ENCODE data around the gene GMPS.
"Not testable (repeated sequence)": the region's sequence is repeated elsewhere in the genome, so short reads cannot be mapped to it uniquely, and the experiment has no call there.

GMPS gene

DNA sequence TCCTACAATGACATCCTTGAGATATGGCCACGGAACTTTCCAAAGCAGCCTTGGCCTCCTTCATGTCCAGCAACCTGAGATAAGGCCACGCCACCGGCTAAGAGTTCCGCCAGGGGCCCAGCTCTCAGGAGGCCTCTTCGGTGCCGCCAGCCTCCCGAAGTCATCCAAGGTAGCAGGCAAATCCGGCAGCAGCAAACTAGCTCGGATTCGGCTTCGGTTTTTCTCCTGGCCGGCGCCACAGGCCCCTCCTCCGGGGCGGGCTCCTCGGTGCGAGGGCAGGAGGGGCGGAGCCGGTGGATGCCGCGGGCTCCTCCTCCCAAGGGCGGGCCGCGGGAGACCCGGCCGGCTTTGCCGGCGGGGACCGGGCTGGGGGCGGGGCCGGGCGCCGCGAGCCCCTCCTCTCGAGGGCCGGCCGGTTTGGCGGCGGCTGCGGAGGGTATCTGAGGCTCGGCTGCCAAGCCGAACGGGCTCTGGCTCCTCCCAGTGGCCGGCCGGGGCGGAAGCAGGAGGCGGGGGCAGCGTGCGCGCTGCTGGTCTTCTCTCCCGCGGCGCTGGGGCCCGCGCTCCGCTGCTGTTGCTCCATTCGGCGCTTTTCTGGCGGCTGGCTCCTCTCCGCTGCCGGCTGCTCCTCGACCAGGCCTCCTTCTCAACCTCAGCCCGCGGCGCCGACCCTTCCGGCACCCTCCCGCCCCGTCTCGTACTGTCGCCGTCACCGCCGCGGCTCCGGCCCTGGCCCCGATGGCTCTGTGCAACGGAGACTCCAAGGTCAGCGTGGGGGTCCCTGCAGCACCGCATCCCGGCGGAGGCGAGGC, at the start of gene GMPS:
TSS of gene GMPS (plus strand) at position 518 of the 812 bp plus-strand sequence. CDS start at position 739, 221 bp downstream.
- DNase-seq (ENCODE audit: low spot score), result peak; percentile 93

DNA sequence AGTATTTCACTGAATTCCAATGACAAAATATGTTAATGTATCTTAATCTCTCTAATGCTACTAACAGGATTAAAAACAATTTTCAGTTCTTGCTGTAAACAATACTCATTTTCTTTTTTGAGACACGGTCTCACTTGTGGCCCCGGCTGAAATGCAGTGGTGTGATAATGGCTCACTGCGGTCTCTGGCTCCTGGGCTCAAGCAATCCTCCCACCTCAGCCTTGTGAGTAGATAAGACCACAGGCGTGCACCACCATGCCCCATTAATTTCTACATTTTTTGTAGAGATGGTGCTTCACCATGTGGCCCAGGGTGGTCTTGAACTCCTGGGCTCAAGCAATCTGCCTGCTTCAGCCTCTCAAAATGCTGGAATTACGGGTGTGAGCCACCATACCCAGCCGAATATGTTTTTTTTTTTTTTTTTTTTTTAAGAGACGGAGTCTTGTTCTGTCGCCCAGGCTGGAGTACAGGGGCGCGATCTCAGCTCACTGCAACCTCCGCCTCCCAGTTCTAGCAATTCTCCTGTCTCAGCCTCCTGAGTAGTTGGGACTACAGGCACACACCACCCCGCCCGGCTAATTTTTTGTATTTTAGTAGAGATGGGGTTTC, 41.9 kb upstream of the GMPS start:
- DNase-seq (ENCODE audit: low spot score), result not testable (repeated sequence)

DNA sequence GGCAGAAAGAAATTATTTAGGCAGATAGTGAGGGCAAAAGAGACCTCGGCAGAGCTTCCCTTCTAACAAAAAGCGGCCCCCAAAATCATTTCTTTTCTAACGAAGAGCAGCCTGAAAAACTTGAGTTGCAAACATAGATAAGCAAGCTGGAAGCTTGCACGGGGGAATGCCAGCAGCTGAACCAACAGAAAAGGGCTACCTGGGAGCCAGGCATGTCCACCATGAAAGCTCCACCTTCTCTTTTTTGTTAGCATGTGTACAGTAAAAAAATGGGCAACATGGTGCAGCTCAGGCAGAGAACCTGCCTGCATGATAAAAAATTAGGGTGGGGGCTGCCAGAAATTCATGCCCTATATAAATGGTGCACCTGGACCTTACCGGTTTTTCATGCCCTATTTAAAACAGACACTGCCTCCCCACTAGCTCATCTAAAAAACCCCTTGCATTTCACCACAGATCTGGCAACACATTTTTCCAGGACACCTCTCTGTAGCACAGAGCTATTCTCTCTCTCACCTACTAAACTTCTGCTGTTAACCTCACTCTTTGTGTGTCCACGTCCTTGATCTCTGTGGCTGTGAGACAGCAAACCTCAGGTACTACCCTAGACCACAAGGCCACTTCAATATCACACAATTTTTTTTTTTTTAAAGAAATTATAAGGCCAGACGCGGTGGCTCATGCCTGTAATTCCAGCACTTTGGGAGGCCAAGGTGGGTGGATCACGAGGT, 34.9 kb upstream of the GMPS start:
- no peak for DNase-seq (ENCODE audit: low spot score)

DNA sequence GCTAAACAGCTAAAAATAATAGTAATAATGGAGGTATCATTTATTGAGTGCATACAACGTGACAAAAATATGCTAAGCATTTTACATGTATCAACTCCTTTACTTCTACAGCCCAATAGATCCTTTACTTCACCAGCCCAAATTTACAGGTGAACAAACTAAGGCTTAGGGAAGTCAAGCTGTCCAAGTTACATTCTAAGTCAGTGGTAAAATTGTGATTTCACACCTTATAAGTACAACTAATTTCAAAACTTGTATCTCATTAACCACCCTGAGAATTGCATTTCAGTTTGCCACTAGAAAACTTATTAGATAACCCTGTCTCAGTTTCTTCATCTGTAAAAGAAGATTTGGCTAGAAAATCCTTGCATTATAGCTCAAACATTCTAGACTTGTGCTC, 26.9 kb upstream of the GMPS start:
- DNase-seq (ENCODE audit: low spot score), result no peak

DNA sequence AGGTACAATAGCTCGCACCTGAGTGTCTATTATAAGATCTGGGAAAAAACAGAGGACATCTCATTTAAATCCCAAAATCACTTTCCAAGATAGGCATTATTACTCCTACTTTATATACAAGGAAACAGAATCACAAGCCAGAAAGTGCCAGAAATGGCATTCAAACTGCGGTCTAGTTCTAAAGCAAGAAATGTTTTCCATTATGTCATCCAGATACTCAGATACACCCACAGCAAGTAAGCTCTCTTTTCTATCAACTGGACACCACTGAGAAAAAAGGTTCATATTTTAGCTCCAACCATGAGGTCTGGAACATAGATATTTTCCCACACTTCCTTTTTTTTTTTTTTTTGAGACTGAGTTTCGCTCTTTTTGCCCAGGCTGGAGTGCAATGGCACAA, 24.3 kb upstream of the GMPS start:
- DNase-seq (ENCODE audit: low spot score), result no peak

DNA sequence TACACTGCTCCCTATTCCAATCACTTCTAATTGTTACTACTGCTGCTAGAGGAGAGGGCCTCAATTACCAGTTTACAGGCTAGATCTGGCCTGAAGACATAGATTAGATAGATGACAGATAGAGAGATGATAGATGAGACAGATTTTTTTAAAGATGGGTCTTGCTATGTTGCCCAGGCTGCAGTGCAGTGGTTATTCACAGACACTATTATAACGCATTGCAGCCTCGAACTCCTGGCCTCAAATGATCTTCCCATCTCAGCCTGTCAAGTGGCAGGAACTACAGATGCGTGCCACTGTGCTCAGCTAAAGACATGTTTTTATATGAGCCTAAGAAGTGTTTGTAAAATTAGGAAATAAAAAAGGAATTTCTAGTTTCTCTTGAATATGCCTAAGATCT, 22.5 kb upstream of the GMPS start:
- DNase-seq (ENCODE audit: low spot score), result no peak

DNA sequence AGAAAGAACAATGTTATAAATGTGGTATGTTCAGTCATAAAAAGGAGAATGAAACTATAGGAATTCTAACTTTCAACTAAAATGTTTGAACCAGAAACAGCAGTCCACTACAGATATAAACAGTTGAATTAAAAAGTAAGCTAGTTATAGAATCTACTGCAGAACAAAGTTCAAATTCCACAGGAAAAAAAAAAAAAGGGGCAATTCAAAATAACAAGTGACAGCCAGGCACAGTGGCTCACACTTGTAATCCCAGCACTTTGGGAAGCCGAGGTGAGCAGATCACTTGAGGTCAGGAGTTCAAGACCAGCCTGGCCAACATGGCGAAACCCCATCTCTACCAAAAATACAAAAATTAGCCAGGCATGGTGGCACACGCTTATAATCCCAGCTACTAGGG, 21.0 kb upstream of the GMPS start:
- not testable (repeated sequence) for DNase-seq (ENCODE audit: low spot score)

DNA sequence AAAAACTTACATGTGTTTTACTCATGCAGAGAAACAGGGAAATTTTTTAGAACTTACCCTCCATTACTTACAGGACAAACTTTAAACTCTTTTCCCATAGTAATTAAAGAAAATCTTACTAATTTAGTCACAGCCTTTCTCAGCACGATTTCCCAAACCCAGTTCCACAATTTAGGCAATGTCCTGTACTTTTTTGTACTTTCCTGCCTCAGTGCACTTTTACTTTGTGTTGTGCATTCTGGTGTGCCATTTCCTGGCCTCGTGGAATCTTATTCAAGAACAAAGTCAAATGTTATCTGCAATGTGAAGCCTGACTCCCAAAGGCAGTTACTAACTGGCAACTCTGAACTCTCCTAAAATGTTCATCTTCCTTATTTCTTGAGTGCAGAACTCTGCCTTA, 18.1 kb upstream of the GMPS start:
- no peak for DNase-seq (ENCODE audit: low spot score)

DNA sequence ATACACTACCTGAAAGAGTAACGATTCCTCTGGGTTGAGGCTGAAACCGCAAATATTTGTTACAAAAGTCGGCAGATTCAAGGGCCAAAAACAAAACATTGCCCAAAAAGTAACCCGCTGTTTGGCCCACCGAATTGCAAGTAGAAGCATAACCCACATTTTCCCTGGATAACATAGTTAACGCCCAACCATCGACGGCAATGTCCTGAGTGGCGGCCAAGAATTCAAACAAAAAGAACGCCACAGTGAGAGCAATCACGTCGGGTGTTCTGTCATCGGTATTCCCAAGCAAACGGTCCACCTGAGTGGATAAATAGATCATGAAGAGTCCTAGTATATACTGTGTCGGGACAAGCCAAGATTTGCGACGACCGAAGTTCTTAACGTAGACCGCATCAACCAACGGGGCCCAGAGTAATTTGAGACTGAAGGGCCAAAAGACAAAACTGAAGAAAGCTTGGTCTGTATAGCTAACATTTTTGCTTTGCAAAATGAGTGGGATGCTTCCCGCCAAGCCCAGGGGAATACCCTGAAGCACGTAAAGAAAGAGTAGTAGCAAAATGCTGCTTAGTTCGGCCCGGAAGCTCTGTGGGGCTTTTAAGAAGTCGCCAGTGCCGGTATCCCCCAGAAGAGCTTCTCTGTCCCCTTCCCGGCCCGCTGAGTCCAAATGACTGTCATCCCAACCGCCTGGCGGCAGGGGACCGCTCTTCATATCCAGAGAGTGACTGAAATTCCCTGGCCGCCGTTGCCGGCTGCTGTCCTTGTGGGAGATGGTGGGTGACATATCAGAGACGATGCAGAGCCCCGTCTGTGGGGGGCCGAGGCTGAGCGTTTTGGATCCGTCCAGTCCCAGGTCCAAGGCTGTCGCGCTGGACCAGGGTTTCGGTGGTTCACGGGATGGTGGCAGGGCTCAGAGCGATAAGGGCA, 17.0 kb upstream of the GMPS start:
- DNase-seq (ENCODE audit: low spot score), result peak; percentile 51

DNA sequence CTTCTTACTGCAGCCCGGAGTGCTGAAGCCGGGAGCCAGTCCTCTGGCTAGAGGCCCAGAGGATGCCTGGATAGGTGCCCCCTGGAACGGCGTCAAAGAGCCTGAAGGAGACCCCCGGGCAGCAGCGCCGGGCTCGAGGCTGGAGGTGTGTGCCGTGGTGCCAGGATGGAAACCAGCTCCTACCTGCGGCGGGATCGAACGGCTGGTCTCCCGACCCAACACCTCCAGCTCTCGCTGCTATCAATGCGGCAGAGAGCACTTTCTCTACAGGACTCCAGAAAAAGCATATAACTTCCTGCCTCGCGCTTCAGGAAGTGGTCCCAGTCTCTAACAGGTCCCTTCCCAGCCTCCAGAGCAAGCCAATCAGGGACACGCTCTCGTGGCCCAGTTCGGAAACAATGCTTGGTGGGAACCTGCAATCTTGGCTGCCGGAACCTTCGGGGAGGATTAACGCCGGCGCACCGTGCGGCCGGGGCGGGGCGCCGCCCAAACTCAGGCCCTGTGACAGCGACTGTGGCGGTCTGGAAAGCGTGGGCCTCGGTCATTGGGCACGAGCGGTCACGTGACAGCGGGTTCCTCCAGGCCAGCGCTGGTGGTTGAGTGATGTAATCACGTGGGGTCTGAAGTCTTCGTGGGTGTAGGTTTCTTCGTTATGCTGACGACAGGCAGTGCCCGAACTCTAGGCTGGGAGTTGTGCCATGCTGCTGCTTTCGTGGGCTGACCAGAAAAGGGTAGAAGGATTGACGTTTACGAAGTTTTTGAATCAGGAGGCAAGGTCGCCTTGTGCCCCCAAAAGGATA, 16.1 kb upstream of the GMPS start, which contains the start of gene SLC33A1:
TSS of gene SLC33A1 (minus strand) at position 287 of the 800 bp plus-strand sequence. CDS start 430 bp downstream, outside the sequence.
- DNase-seq (ENCODE audit: low spot score), result peak; percentile 100

DNA sequence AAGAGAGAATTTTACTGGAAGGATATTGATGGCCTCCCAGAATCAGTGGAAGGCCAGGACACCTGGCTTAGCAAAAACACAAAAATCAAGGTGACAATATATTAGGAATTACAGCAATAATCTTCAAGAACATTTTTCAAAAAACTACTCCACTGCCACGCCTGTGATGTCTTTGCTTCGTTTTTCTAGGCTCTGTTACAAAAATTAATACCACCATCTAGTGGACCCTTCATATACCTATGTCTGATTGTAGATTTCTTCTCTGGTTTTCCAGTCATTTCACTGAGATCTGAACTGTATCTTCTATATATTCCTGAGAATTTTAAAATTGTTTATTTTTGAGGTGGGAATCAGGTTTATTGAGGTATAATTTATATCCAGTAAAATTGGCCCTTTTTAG, 10.6 kb upstream of the GMPS start:
- DNase-seq (ENCODE audit: low spot score), result peak; percentile 75

DNA sequence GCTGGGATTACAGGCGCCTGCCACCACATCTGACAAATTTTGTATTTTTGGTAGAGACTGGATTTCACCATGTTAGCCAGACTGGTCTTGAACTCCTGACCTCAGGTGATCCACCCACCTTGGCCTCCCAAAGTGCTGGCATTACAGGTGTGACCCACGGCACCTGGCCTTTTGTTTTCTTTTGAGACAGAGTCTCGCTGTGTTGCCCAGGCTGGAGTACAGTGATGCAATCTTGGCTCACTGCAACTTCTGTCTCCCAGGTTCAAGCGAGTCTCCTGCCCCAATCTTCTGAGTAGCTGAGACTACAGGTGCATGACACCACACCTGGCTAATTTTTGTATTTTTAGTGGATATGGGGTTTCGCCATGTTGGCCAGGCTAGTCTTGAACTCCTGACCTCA, 10.0 kb upstream of the GMPS start:
- not testable (repeated sequence) for DNase-seq (ENCODE audit: low spot score)

DNA sequence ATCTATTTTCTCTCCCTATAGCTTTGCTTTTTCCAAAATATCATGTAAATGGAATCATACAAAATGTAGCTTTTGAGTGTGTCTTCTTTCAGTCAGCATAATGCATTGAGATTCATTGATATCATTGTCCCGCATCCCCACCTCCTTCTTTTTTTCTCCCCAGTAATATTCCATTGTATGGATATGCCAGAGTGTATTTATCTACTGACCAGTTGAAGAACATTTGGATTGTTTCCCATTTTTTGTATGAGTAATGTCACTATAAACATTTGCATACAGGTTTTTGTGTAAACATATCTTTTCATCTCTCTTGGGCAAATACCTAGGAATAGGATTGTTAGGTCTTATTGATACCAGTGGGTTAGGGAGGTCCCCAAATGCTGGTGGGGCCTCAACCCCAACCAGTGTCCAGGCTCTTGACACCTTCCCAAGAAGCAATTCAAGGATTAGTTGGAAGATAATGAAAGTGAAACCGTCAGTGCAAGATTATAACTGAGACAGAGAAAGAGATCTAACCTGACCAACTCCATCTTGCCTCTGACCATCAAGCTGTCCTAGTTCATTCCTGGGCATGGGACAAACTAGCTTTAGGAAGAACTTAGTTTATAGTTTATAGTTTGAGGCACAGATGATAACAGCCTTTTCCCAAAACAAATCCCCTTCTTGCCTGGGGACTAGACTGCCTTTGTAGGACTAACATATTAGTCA, 8.8 kb upstream of the GMPS start:
- DNase-seq (ENCODE audit: low spot score), result no peak

DNA sequence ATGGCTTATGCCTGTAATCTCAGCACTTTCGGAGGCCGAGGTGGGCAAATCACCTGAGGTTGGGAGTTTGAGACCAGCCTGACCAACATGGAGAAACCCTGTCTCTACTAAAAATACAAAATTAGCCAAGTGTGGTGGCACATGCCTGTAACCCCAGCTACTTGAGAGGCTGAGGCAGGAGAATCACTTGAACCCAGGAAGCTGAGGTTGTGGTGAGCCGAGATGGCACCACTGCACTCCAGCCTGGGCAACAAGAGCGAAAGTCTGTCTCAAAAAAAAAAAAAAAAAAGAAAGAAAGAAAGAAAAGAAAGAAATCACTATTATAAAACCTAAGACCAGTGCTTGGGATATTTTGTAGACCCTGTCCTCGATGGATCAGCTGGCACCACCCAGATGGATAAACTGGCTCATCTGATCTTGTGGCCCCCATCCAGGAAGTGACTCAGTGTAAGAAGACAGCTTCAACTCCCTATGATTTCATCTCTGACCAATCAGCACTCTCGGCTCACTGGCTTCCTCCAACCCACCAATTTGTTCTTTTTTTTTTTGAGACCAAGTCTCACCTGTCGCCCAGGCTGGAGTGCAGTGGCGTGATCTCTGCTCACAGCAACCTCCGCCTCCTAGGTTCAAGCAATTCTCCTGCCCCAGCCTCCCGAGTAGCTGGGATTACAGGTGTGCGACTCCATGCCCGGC, 8.0 kb upstream of the GMPS start:
- peak; percentile 89 for DNase-seq (ENCODE audit: low spot score)

DNA sequence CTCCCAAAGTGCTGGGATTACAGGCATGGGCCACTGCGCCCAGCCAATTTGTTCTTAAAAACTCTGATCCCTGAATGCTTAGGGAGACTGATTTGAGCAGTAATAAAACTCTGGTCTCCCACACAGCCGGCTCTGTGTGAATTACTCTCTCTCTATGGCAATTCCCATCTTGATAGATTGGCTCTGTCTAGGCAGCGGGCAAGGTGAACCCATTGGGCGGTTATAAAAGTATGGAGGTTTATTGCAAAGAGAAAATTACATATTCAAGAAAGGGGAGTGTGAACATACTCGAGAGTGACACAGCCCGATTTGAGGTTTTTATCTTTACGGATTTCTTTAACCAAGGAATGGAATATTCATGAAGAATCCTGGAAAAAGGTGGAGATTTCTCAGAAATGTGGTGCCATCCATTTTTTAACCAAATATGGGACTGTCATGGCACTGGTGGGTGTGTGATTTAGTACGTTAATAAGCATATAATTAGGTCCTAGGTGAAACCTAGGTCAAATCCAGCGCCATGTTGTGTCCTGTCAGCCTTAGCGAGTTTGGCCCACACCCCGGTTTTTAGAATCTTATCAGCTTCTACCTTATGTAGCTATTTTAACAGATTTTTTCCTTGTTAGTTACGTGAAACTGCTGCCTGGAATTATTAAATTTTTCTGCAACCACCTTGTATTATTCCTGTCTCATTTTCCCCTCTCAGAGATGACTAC, 7.2 kb upstream of the GMPS start:
- no peak for DNase-seq (ENCODE audit: low spot score)

DNA sequence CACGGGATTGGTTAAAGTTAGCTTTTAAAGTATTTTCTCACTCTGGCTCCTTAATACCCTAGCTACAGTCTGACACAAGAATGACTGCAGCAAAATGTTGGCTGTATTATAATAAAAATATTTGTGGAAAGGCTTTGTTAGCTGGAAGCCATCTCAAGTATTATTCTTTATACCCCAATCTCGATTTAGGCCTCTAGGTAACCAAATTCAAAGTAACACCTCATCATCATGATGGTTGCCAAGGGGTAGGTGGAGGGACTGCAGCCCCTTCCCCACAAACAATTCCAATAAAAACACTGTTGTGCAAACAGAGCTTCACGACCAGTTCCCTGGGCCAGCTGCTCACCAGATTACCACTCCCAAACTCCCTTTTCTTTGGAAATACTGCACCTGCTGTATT, 759 bp upstream of the GMPS start:
- DNase-seq (ENCODE audit: low spot score), result no peak

DNA sequence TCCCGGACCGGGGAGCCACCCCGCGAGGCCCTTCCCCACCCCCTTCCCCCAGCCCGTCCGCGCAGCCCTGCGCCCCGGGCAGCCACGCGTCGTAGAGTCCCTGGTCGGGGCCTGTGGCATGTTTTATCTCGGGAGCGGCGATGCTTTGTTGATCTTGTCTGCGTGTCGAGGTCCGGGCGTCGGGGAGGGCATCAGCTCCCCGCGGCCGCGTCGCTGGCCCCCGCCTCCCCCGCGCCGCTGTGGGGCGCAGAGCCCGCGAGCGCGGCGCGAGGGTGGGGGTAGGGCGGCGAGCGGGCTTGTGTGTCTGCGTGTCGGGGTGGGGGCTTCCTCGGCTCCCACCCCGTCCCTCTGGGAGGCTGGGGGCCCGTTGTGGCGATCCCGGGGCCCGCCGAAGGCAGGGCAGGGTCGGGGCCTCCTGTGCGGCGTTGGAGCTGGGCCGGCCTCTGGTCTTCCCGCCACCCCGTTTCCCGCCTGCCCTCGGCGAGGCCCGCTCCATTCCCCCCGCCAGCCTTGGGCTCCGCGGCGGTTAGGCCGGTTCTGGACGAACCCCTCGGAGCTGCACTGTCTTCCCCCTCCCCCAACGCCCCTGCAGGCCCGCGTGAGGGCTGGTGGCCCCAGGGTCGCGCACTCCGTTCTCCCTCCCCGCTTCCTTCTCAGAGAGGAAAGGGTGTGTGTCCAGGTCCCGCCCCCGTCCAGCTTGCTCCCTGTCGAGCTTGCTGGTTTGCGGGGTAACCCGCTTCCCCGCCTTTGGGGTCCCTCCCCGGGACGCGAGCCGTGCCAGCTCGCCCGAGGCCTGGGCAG, 695 bp downstream of the GMPS start:
- DNase-seq (ENCODE audit: low spot score), result peak; percentile 64

DNA sequence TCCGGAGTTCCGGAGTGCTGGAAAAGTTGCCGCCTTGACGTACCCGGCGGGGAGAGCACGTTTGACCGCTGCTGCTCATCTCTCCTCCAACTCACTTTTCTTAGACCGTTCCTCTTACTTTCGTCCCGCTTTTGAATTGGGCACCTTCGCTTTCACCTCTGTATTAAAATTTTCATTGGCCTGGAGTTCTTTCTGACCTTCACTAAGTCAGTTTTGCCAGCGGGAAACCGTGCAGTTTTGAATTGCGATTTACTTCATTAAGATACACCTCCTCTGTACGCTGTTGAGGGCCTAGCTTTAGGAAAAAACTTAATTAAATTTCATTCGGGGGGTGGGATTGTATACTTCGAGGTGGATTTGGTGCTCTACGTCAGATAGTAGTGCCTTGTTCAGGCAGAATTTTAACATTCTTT, 1.3 kb downstream of the GMPS start:
- no peak for DNase-seq (ENCODE audit: low spot score)

All from RKO (cell line).